DOHH2 (cell line): Measurements from ENCODE around the gene NKX1-2.

Experiments
- H3F3A ChIP-seq: fragments of 200-600 bp; sonication (generic), shearing (Covaris generic); 2 replicates; pipeline ENCODE4 v1.6.0; 2016; ENCODE audit warnings: antibody characterized with exemption, mild to moderate bottlenecking; ENCODE audit not compliant: control insufficient read depth, insufficient read depth
- H3K27ac ChIP-seq: fragments of 200-600 bp; sonication (generic); 2 replicates; pipeline ENCODE4 v1.5.1; 2014; ENCODE audit warnings: low read depth, mild to moderate bottlenecking, low read length, moderate library complexity
- H3K27me3 ChIP-seq: fragments of 200-600 bp; sonication (generic); 2 replicates; pipeline ENCODE4 v1.6.1; 2014; ENCODE audit warnings: mild to moderate bottlenecking, low read length, mixed read lengths; ENCODE audit not compliant: control insufficient read depth
- H3K36me3 ChIP-seq: fragments of 200-600 bp; sonication (generic); 2 replicates; pipeline ENCODE4 v1.6.1; 2014; ENCODE audit warnings: mild to moderate bottlenecking, low read length, moderate library complexity, mixed read lengths; ENCODE audit not compliant: control insufficient read depth
- H3K4me1 ChIP-seq: fragments of 200-600 bp; sonication (generic); 2 replicates; pipeline ENCODE4 v1.6.1; 2014; ENCODE audit warnings: mild to moderate bottlenecking, low read length, mixed read lengths; ENCODE audit not compliant: control insufficient read depth
- H3K4me2 ChIP-seq: fragments of 200-600 bp; sonication (generic); 2 replicates; pipeline ENCODE4 v1.6.0; 2014; ENCODE audit warnings: mild to moderate bottlenecking, low read length, moderate library complexity
- H3K4me3 ChIP-seq: fragments of 200-600 bp; sonication (generic); 2 replicates; pipeline ENCODE4 v1.5.1; 2014; ENCODE audit warnings: mild to moderate bottlenecking, low read length, mixed read lengths
- H3K79me2 ChIP-seq: fragments of 200-600 bp; sonication (generic); 2 replicates; pipeline ENCODE4 v1.6.1; 2014; ENCODE audit warnings: mild to moderate bottlenecking, low read length, mixed read lengths; ENCODE audit not compliant: control insufficient read depth
- H3K9me2 ChIP-seq: fragments of 200-600 bp; sonication (generic); replicated peaks from 2 replicates; pipeline ENCODE4 v1.6.1; 2014; ENCODE audit warnings: mild to moderate bottlenecking, low read length, mixed read lengths; ENCODE audit not compliant: control insufficient read depth
- H3K9me3 ChIP-seq: fragments of 200-600 bp; sonication (generic); 2 replicates; pipeline ENCODE4 v1.6.1; 2014; ENCODE audit warnings: antibody characterized with exemption, low read length, mixed read lengths; ENCODE audit not compliant: control insufficient read depth, insufficient read depth
- H4K20me1 ChIP-seq: fragments of 200-600 bp; sonication (generic); 2 replicates; pipeline ENCODE4 v1.6.0; 2014; ENCODE audit warnings: low read depth, mild to moderate bottlenecking, antibody characterized with exemption, low read length, moderate library complexity; ENCODE audit not compliant: control insufficient read depth, insufficient read depth
- EZH2phosphoT487 ChIP-seq: fragments of 200-600 bp; sonication (generic); IDR thresholded peaks from 2 replicates; pipeline ENCODE4 v1.6.1; 2017; ENCODE audit warnings: borderline replicate concordance, mild to moderate bottlenecking, antibody characterized with exemption, low read length, moderate library complexity, mixed read lengths
- TF ChIP-seq, protein P1 (sequence below): fragments of 200-600 bp; sonication (generic); IDR thresholded peaks from one replicate; pipeline ENCODE4 v1.5.1; 2014; ENCODE audit warnings: antibody characterized with exemption, mild to moderate bottlenecking, low read depth, low read length; ENCODE audit not compliant: poor library complexity, severe bottlenecking

The NKX1-2 gene

DNA sequence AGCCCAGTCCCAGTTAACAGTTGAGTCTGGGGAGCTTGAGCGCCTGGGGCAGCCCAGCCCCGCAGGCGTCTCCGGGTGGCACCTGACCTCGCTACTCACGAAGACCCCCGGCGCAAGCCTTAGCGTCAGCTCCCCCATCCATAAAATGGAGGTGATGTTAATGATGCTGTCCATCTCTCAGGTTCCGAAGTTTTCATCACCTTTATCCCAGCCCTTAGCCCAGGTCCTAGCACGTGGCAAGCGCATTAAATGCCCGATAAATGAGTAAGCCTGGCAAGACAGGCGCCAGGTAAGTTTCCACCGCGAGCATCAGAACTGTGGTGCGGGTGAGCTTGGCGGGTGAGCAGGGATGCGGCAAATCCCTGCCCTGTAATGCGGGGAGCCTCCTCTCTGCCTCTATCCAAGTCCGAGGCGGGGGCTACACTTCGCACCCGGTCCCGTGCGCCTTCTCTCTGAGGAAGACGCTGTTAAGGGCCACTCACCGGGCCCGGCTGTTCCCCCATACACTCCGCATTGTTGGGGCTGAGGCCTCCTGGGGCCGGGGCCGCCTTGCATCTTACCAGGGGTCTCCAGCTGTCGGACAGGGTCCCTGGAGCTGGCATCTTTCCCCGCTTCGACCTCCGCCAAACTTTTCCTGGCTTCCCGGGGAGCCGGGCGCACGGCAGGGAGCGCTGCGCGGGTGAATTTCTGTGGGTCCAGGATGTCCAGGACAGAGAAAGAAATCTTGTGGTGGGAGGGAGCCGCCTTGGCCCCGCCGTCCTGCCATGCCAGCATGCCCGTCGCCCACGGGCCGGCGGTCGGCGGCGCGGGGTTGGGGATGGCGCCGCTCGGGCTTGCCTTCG lies 444 bp downstream of the NKX1-2 start:
- H3K4me2 ChIP-seq = no peak overlapping the region
- H3K4me1 ChIP-seq = no peaks in the 10 kb centered on the region
- H3K79me2 ChIP-seq = no peaks in the 10 kb centered on the region
- H3K27me3 ChIP-seq = peaks cover 80% of the 10 kb centered on the region
- H3K36me3 ChIP-seq = no peaks in the 10 kb centered on the region
- H3F3A ChIP-seq = no peaks in the 10 kb centered on the region
- no peak overlapping the region for H3K27ac ChIP-seq
- TF ChIP-seq, protein P1, sequence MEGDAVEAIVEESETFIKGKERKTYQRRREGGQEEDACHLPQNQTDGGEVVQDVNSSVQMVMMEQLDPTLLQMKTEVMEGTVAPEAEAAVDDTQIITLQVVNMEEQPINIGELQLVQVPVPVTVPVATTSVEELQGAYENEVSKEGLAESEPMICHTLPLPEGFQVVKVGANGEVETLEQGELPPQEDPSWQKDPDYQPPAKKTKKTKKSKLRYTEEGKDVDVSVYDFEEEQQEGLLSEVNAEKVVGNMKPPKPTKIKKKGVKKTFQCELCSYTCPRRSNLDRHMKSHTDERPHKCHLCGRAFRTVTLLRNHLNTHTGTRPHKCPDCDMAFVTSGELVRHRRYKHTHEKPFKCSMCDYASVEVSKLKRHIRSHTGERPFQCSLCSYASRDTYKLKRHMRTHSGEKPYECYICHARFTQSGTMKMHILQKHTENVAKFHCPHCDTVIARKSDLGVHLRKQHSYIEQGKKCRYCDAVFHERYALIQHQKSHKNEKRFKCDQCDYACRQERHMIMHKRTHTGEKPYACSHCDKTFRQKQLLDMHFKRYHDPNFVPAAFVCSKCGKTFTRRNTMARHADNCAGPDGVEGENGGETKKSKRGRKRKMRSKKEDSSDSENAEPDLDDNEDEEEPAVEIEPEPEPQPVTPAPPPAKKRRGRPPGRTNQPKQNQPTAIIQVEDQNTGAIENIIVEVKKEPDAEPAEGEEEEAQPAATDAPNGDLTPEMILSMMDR = no peak
- no peak for TF ChIP-seq EZH2phosphoT487
- no peak overlapping the region for H3K4me3 ChIP-seq
- H3K9me2 ChIP-seq = no peaks in the 10 kb centered on the region
- H3K9me3 ChIP-seq = no peaks in the 10 kb centered on the region
- H4K20me1 ChIP-seq = peaks cover 3% of the 10 kb centered on the region; the same call in 1 of the 2 replicates

DNA sequence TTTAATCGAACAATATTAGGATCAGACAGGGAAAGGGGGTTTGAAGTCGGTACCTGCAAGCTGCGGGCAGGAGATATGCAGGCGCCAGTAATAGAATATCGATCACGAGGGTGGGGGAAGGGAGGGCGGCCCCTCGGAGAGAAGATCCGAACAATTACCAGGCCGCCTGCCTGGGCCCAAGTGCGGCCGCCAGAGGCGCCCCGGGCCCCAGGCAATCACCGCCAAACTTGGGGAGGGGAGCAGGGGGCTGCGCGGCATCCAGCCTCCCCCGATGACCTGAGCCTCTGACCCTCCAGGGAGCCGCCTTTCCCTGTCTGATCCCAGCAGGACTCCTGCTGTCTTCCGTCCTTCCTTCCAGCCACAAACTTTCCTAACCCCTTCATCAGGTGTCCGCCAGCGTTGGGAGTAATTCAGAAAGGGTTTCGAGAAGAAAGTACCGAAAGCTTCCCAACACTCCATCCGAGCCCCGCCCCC lies 1.1 kb downstream of the NKX1-2 start:
- no peaks in the 10 kb centered on the region for H3K36me3 ChIP-seq
- H3K4me3 ChIP-seq = no peak overlapping the region
- H4K20me1 ChIP-seq = peaks cover 3% of the 10 kb centered on the region; the same call in 1 of the 2 replicates
- no peaks in the 10 kb centered on the region for H3K9me2 ChIP-seq
- TF ChIP-seq, protein P1 = peak; percentile 27
- peak; percentile 85; the same call in 1 of the 2 replicates for TF ChIP-seq EZH2phosphoT487
- H3K27ac ChIP-seq = no peak overlapping the region
- no peak overlapping the region for H3K4me2 ChIP-seq
- no peaks in the 10 kb centered on the region for H3K4me1 ChIP-seq
- peaks cover 78% of the 10 kb centered on the region for H3K27me3 ChIP-seq
- H3F3A ChIP-seq = no peaks in the 10 kb centered on the region
- H3K9me3 ChIP-seq = no peaks in the 10 kb centered on the region
- H3K79me2 ChIP-seq = no peaks in the 10 kb centered on the region

- no peaks in the 10 kb centered on the region for H3K36me3 ChIP-seq
- peaks cover 80% of the 10 kb centered on the region for H3K27me3 ChIP-seq
These were observed 1.9 kb downstream of the NKX1-2 start for GRCh38 chr10:124447751-124448466.

More at GRCh38 chr10:124447751-124448466, 1.9 kb downstream of the NKX1-2 start:
- H3K9me2 ChIP-seq = no peaks in the 10 kb centered on the region
- no peaks in the 10 kb centered on the region for H3K79me2 ChIP-seq
- H3F3A ChIP-seq = no peaks in the 10 kb centered on the region
- H4K20me1 ChIP-seq = peaks cover 3% of the 10 kb centered on the region; the same call in 1 of the 2 replicates
- peak; percentile 74 for TF ChIP-seq EZH2phosphoT487
- TF ChIP-seq, protein P1 = no peak
- no peak overlapping the region for H3K4me3 ChIP-seq
- H3K4me2 ChIP-seq = no peak overlapping the region
- H3K27ac ChIP-seq = no peak overlapping the region
- H3K4me1 ChIP-seq = no peaks in the 10 kb centered on the region
- H3K9me3 ChIP-seq = no peaks in the 10 kb centered on the region
